HK-2 (cell line): ENCODE measurements around the gene SRD5A2.
"Not testable (repeated sequence)": the region's sequence is repeated elsewhere in the genome, so short reads cannot be mapped to it uniquely, and the experiment has no call there.

Experiments used
- DNase-seq: peaks from one replicate; pipeline ENCODE4 v3.0.0-alpha.2; 2018; ENCODE audit not compliant: unreplicated experiment

Gene SRD5A2

DNA sequence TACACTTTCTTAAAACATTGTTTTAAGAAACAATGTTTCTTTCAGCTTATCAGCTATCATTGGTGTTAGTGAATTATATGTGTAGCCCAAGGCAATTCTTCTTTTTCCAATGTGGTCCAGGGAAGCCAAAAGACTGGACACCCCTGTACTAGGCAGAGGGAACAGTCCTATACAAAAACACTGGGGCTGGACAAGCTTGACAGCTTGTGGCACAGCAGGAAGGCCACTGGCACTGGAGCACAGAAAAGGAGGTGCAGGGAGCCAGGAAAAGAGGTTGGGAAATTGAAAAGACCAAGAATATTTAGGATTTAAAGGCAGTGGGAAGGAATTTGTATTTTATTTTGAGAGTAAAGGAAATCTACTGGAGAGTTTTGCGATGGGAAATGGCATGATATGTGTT lies 47.7 kb downstream of the SRD5A2 start:
- DNase-seq, result no peak

GRCh38 chr2:31531101-31531500 lies 49.6 kb downstream of the SRD5A2 start:
- no peak for DNase-seq

DNA sequence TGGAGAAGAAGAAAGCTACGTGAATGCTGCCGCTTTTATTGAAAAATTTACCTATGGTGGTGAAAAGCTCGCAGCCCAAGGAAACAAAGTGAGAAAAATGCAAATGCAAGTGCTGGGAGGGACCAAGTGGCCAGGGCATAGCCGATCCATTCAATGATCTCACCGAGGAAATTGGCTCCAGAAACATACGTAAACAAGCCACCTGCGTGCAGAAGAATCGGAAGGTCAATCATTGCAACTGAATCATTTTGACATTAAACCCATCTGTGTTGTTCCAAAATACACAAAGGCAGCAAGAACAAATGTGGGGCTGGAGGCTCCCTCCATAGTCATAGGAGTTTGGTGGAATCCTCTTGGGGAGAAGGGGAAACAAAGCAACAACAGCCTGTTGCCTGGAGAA lies 51.5 kb downstream of the SRD5A2 start:
- no peak for DNase-seq

DNA sequence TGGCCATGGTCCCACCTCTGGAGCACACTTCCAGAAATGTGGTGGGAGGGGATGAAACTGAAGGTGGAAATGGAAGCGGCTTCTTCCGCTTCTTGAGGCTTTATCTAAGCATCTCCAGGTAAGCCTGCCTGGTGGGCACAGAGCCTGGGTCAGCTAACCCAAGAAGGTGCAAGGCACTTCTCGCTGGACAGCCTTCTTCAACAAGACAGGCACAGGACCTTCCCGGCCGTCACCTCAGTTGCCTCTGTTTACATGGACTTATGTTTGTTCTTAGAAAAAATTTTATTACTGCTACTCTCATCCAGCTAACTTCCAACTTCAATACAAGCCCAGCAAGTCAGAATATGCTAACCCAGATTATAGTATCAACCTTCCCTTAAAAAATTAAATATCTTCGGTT lies 51.9 kb downstream of the SRD5A2 start:
- no peak for DNase-seq

DNA sequence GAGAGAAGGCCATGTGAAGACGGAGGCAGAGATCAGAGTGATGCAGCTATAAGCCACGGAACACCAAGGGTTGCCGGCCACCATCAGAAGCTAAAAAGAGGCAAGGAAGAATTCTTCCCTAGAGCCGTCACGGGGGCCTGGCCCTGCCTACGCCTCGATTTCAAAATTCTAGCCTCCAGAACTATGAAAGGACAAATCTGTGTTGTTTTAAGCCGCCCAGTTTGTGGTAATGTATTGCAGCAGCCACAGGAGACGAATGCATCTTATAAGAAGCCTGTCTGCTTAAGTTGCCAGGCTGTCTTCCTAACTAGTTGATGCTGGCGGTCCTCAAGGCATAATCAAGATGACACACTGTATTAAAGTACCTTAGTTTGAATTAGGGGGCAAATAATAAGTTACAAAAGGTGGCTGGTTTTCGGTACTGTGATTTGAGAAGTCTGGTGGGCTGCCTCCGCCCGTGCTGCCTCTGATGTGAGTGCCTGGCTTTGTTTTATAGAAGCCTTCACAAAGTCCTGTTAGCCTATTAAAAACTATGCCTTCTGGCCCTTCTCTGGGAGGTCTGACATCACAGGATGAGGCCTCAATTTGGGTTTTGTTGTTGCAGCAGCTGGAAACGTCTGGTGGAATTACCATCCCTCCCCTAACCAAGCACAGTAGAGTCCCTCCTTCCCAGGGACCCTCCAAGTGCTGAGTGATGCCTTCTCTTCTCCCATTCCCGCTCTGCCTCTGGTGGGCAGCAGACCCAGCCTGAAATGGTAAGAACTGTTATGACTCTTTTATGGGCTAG lies 53.6 kb downstream of the SRD5A2 start:
- DNase-seq, result no peak

DNA sequence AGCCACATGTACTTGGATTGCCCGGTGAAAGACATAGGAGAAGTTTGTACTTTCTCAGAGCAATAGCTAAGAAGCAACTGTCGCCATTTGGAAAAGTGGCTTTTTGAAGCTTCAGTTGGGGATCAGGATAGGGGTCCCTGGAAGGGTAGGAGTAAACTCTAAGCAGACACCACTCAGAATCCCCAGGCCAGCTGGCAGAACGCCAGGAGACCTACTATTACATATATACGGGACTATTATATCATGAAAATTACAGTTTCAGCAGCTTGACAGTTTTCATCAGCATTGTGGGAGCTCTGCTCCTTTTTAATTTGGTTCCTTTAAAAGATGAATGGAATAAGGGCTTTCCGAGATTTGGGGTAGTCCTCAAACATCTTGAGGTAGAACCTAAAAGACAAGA lies 54.9 kb downstream of the SRD5A2 start:
- DNase-seq, result no peak

DNA sequence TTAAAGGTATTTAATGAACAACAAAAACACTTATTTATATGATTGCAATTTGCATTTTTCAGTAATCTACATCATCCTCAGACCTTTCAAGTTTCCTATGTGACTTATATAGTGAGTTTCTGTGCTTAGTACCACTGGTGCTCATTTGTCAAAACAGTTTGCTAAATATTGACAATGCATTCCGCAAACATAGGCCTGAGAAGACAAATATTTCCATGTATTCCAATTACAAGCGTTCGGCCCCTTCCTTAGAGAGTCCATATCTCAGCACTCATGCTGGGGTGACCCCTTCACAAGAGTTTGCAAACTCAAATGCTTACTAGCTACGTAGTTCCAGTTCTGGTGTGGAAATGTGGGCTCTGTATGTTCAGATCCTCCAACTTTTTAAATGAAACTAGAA lies 56.1 kb downstream of the SRD5A2 start:
- no peak for DNase-seq

DNA sequence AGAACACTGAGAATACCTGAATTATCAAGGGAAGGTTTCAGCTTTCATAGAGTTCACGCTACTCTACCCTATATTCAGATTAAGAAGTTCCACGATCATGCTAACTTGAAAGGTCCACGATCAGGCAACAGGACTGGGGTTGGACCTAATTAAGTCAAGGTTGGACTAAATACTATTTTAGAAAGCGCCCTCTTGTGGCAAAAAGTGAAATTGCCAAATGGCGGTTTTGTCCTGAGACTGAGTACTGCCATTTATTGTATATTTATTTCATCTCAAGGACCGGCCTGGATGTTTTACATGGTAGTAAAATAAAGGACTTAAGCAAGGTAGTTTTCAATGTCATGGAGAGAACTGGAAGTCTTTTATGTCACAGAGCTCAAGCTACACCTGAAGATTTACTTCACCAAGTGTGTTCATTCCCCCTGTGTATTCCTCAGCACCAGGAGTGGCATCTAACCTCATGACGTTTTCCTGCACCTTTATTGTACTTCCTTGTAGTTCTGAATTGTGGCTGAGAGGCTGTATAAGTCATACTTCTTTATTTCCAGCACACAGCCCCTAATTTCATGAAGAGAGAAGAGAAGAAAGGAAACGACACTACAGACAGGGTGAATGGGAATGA lies 56.8 kb downstream of the SRD5A2 start:
- peak; percentile 44 for DNase-seq

- no peak for DNase-seq
Measured at GRCh38 chr2:31522786-31523185, 58.0 kb downstream of the SRD5A2 start.

- no peak for DNase-seq
Measured at GRCh38 chr2:31517442-31518203, 63.1 kb downstream of the SRD5A2 start.

DNA sequence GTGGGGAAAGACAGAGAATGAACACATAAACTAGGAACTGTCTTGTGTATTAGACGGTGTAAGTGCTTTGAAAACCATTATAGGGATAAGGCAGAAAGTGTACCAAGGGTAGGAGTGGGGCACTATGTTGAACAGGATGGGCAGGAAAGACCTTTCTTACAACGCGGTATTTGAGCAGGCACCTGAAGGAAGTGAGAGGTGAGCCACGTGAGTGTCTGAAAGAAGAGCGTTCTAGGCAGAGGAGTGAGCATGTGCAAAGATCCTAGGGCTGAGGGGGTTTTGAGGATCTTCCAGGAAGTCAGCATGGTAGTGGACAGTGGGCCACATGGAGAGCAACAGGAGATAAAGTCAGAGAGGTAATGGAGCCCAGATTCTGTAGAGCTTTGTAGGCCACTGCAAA lies 65.2 kb downstream of the SRD5A2 start:
- DNase-seq, result no peak

- DNase-seq, result no peak
Measured at GRCh38 chr2:31513553-31513952, 67.2 kb downstream of the SRD5A2 start.

DNA sequence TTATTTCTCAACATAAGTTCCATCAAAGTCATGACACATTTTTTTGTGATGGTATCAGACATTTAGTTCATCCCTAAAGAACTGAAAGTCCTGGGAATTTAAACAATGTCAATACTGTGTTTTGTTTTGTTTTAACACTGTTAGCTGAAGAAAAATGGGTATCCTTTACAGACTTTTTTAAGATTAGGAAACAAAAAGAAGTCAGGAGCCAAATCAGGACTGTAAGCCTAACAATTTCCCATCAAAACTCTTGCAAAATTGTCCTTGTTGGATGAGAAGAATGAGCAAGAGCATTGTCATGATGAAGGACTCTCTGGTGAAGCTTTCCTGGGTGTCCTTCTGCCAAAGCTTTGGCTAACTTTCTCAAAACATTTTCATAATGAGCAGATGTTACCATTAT lies 69.4 kb downstream of the SRD5A2 start:
- no peak for DNase-seq

GRCh38 chr2:31505111-31505510 lies 75.6 kb downstream of the SRD5A2 start:
- DNase-seq, result no peak

GRCh38 chr2:31504311-31504710 lies 76.4 kb downstream of the SRD5A2 start:
- DNase-seq, result no peak

DNA sequence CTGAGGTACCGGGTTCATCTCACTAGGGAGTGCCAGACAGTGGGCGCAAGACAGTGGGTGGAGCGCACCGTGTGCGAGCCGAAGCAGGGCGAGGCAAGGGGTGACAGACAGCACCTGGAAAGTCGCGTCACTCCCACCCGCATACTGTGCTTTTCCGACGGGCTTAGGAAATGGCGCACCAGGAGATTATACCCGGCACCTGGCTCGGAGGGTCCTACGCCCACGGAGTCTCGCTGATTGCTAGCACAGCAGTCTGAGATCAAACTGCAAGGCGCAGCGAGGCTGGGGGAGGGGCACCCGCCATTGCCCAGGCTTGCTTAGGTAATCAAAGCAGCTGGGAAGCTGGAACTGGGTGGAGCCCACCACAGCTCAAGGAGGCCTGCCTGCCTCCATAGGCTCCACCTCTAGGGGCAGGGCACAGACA lies 84.3 kb downstream of the SRD5A2 start:
- DNase-seq, result not testable (repeated sequence)

DNA sequence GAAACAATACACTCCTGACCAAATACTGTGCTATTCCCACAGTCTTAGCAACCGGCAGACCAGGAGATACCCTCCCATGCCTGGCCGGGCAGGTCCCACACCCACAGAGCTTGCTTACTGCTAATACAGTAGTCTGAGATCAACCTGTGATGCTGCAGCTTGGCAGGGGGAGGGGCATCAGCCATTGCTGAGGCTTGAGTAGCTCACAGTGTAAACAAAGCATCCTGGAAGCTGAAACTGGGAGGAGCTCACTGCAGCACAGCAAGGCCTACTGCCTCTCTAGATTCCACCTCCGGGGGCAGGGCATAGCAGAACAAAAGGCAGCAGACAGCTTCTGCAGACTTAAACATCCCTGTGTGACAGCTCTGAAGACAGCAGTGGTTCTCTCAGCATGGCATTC lies 91.4 kb downstream of the SRD5A2 start:
- DNase-seq, result not testable (repeated sequence)

DNA sequence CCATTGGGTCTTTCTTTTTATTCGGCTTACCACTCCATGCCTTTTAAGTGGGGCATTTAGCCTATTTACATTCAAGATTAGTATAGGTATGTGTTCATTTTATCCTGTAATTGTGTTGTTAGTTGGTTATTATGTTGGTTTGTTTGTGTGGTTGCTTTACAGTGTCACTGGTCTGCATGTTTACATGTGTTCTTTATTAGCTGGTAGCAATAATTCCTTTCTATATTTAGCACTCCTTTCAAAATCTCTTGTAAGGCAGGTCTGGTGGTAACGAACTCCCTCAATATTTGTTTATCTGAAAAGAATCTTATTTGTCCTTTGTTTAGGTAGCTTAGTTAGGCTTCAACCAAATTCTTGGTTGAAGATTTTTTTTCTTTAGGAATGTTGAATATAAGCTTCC lies 97.5 kb downstream of the SRD5A2 start:
- DNase-seq, result no peak

DNA sequence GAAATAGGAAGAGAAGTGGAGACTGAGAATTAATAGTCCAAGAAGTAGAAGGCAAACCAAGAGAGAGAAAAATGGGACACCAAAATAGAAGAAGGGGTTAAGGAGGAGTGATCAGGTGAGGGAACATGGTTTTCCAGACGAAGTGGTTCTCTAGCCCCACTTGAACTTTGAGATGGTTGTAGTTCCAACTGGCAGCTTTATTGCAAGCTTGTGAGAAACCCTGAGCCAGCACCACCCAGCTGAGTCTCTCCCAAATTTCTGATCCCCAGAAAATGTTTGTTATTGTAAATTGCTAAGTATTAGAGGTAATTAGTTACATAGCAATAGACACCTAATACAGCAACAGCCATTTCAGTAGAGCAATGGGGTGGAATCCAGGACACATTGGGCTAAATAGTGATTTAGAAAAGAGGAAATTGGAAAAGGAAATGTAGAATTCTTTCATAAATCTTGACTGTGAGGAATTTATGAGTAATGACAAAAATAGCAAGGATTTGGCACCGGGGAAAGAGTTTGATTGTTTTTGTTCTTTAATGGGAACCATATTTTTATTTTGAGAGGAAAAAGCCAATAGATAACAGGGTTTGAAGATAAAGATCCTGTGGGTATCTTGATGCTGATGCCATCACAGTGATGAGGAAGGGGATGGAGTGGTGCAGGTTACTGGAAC lies 104.1 kb downstream of the SRD5A2 start:
- no peak for DNase-seq

- no peak for DNase-seq
Measured at GRCh38 chr2:31475692-31476091, 105.0 kb downstream of the SRD5A2 start.

- DNase-seq, result no peak
Measured at GRCh38 chr2:31474296-31474695, 106.4 kb downstream of the SRD5A2 start.
